HepG2 (cell line): ENCODE data around the gene NOS1AP. TPM values are rescaled to one million over a fixed set of nuclear protein-coding genes. Genes with fewer than 3 reads are reported as not detected.

Experiments used
- ARID2 ChIP-seq: sonication (generic); formaldehyde crosslinking; IDR thresholded peaks from 2 replicates; pipeline ENCODE4 v1.8.1; 2022; ENCODE audit warnings: mild to moderate bottlenecking, missing genetic modification reagents, borderline replicate concordance
- GABPB1 ChIP-seq: IDR thresholded peaks from 2 replicates; pipeline ENCODE4 v1.6.1; 2016; ENCODE audit warnings: mild to moderate bottlenecking, missing genetic modification reagents, moderate library complexity, missing compliant biosample characterization
- HDAC2 ChIP-seq: sonication (generic); formaldehyde crosslinking; IDR thresholded peaks from 2 replicates; pipeline ENCODE4 v1.4.0; 2020; ENCODE audit warnings: missing genetic modification reagents
- MBD4 ChIP-seq: IDR thresholded peaks from 2 replicates; pipeline ENCODE4 v1.6.1; 2012; ENCODE audit warnings: low read length, inconsistent platforms, borderline replicate concordance
- SMC3 ChIP-seq: IDR thresholded peaks from 2 replicates; pipeline ENCODE4 v1.6.1; 2011; ENCODE audit warnings: low read length, improper control_type of control experiment
- TAF1 ChIP-seq: sonication (generic); formaldehyde crosslinking; IDR thresholded peaks from 2 replicates; pipeline ENCODE4 v1.4.0; 2020; ENCODE audit warnings: missing genetic modification reagents
- ZIK1 ChIP-seq: sonication (generic); formaldehyde crosslinking; IDR thresholded peaks from 2 replicates; pipeline ENCODE4 v1.5.0; 2020; ENCODE audit warnings: mild to moderate bottlenecking, low read depth, missing genetic modification reagents, borderline replicate concordance
- ZNF317 ChIP-seq: sonication (generic); formaldehyde crosslinking; IDR thresholded peaks from 2 replicates; pipeline ENCODE4 v1.5.0; 2020; ENCODE audit warnings: mild to moderate bottlenecking, missing genetic modification reagents
- ZNF343 ChIP-seq: sonication (generic); formaldehyde crosslinking; IDR thresholded peaks from 2 replicates; pipeline ENCODE4 v1.4.0; 2020; ENCODE audit warnings: mild to moderate bottlenecking, missing genetic modification reagents
- ZNF496 ChIP-seq: sonication (generic); formaldehyde crosslinking; IDR thresholded peaks from 2 replicates; pipeline ENCODE4 v1.8.1; 2023; ENCODE audit warnings: mild to moderate bottlenecking, moderate library complexity, missing genetic modification reagents; ENCODE audit not compliant: insufficient replicate concordance
- ZNF775 ChIP-seq: sonication (generic); formaldehyde crosslinking; IDR thresholded peaks from 2 replicates; pipeline ENCODE4 v1.4.0; 2020; ENCODE audit warnings: missing genetic modification reagents, mild to moderate bottlenecking, moderate library complexity, borderline replicate concordance
- ZSCAN31 ChIP-seq: sonication (generic); formaldehyde crosslinking; IDR thresholded peaks from 2 replicates; pipeline ENCODE4 v1.5.0; 2020; ENCODE audit warnings: low read depth, mild to moderate bottlenecking, missing genetic modification reagents
- polyA plus RNA-seq, 8 experiments: library from polyadenylated mRNA; depleted of rRNA in 3 of 8; stranded (reverse) in 7 of 8; unstranded in 1 of 8; fragments of >200 nt; fragmentation: Illumina TruSeq in 4 of 8; extraction: Trizol in 4 of 8; gene quantifications; 2 replicates each; pipeline versions ENCODE4 v1.2.1 to v1.2.3, GENCODE V29; 2011 to 2016; ENCODE audit warnings: low read depth in 4 of 8, missing spikeins in 1 of 8, mixed read lengths in 1 of 8; ENCODE audit not compliant: insufficient read depth in 1 of 8
- total RNA-seq, 5 experiments: library from RNA; depleted of rRNA; stranded (reverse); fragments of >200 nt; fragmentation: Illumina TruSeq; extraction: Trizol; gene quantifications; 2 replicates each; pipeline ENCODE4 v1.2.3, GENCODE V29; 2016; ENCODE audit warnings: low read depth in 1 of 5
- TF ChIP-seq, protein P1 (sequence below): sonication (generic); formaldehyde crosslinking; IDR thresholded peaks from 2 replicates; pipeline ENCODE4 v1.8.0; 2022; ENCODE audit warnings: missing genetic modification reagents, mild to moderate bottlenecking, moderate library complexity, borderline replicate concordance
- TF ChIP-seq, protein P2 (sequence below): sonication (generic); formaldehyde crosslinking; IDR thresholded peaks from 2 replicates; pipeline ENCODE4 v1.5.1; 2020; ENCODE audit warnings: mild to moderate bottlenecking, missing genetic modification reagents, moderate library complexity
- TF ChIP-seq, protein P3 (sequence below): sonication (generic); formaldehyde crosslinking; IDR thresholded peaks from 2 replicates; pipeline ENCODE4 v1.9.0; 2021; ENCODE audit warnings: missing genetic modification reagents, borderline replicate concordance
- TF ChIP-seq, protein P4 (sequence below): sonication (generic); formaldehyde crosslinking; IDR thresholded peaks from 2 replicates; pipeline ENCODE4 v1.4.0; 2020; ENCODE audit warnings: missing genetic modification reagents, borderline replicate concordance

Gene NOS1AP
- total and polyA plus RNA-seq, 2 of the 13 experiments (the other 11 are each of a cell fraction or from before 2014, with no cell fraction given): 2.0 to 3.3 TPM

DNA sequence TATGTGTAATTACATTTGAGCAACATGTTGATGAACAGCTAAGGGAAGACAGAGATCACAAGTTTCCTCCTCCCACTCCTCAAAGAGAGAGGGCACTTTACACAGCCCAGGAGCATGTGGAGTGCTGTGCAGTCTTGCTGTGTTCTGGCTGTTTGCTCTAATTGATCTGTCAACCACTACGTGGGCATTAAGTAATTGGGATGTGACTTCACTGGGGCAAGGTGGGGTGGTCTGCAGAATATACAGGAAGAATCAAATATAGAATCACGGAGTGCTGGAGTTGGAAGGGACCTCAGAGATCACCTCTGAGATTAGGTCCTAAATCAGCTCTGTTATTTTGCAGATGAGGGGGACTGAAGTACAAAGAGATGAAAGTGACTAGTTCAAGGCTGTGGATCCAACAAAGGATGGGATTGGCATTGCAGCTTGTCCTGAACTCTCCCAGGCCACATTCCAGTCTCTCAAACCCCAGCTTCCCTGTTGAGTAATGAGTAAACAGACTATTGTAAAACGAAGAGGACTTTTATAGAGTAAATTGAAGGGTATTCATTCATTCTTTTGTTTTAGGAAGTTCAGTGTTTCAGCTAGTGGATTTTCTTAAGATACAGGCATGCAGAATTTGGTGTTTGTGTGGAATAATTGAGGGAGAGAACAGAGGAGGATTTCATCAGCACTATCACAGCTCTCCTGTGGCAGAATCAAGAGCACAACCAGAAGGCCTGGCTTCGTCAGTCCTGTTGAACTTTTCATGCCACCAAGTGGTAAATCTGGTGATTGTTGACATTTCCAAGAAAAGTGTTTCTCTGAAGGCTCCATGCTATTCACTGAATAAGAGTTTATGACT, 22.4 kb downstream of the NOS1AP start (continued):
- TF ChIP-seq, protein P1, sequence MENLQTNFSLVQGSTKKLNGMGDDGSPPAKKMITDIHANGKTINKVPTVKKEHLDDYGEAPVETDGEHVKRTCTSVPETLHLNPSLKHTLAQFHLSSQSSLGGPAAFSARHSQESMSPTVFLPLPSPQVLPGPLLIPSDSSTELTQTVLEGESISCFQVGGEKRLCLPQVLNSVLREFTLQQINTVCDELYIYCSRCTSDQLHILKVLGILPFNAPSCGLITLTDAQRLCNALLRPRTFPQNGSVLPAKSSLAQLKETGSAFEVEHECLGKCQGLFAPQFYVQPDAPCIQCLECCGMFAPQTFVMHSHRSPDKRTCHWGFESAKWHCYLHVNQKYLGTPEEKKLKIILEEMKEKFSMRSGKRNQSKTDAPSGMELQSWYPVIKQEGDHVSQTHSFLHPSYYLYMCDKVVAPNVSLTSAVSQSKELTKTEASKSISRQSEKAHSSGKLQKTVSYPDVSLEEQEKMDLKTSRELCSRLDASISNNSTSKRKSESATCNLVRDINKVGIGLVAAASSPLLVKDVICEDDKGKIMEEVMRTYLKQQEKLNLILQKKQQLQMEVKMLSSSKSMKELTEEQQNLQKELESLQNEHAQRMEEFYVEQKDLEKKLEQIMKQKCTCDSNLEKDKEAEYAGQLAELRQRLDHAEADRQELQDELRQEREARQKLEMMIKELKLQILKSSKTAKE (CRISPR knock-in tag): peak; percentile 91
- TF ChIP-seq ZSCAN31 (CRISPR knock-in tag): no peak
- TF ChIP-seq TAF1 (CRISPR knock-in tag): 0 out of 2 replicates have a peak, but pooled peaks have one; percentile 20
- no peak for TF ChIP-seq ZNF496 (CRISPR knock-in tag)
- no peak for TF ChIP-seq GABPB1 (CRISPR knock-in tag)
- TF ChIP-seq ZNF775 (CRISPR knock-in tag): no peak
- no peak for TF ChIP-seq ZIK1 (CRISPR knock-in tag)
- TF ChIP-seq, protein P2, sequence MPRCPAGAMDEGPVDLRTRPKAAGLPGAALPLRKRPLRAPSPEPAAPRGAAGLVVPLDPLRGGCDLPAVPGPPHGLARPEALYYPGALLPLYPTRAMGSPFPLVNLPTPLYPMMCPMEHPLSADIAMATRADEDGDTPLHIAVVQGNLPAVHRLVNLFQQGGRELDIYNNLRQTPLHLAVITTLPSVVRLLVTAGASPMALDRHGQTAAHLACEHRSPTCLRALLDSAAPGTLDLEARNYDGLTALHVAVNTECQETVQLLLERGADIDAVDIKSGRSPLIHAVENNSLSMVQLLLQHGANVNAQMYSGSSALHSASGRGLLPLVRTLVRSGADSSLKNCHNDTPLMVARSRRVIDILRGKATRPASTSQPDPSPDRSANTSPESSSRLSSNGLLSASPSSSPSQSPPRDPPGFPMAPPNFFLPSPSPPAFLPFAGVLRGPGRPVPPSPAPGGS (CRISPR knock-in tag): no peak
- TF ChIP-seq, protein P3, sequence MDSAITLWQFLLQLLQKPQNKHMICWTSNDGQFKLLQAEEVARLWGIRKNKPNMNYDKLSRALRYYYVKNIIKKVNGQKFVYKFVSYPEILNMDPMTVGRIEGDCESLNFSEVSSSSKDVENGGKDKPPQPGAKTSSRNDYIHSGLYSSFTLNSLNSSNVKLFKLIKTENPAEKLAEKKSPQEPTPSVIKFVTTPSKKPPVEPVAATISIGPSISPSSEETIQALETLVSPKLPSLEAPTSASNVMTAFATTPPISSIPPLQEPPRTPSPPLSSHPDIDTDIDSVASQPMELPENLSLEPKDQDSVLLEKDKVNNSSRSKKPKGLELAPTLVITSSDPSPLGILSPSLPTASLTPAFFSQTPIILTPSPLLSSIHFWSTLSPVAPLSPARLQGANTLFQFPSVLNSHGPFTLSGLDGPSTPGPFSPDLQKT: no peak
- peak; percentile 39; the same call in 1 of the 2 replicates for TF ChIP-seq ZNF343
- peak; percentile 1; the same call in 1 of the 2 replicates for TF ChIP-seq SMC3
- no peak for TF ChIP-seq ARID2 (CRISPR knock-in tag)
- no peak for TF ChIP-seq MBD4
- peak; percentile 91 for TF ChIP-seq HDAC2
- TF ChIP-seq, protein P4, sequence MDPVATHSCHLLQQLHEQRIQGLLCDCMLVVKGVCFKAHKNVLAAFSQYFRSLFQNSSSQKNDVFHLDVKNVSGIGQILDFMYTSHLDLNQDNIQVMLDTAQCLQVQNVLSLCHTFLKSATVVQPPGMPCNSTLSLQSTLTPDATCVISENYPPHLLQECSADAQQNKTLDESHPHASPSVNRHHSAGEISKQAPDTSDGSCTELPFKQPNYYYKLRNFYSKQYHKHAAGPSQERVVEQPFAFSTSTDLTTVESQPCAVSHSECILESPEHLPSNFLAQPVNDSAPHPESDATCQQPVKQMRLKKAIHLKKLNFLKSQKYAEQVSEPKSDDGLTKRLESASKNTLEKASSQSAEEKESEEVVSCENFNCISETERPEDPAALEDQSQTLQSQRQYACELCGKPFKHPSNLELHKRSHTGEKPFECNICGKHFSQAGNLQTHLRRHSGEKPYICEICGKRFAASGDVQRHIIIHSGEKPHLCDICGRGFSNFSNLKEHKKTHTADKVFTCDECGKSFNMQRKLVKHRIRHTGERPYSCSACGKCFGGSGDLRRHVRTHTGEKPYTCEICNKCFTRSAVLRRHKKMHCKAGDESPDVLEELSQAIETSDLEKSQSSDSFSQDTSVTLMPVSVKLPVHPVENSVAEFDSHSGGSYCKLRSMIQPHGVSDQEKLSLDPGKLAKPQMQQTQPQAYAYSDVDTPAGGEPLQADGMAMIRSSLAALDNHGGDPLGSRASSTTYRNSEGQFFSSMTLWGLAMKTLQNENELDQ (CRISPR knock-in tag): no peak
- peak; percentile 38; the same call in 1 of the 2 replicates for TF ChIP-seq ZNF317 (CRISPR knock-in tag)
